ENCODE data around the gene DPEP2. TPM values are rescaled to one million over a fixed set of nuclear protein-coding genes. Genes with fewer than 3 reads are reported as not detected.

DPEP2 gene
- total RNA-seq, 2 donors from 2014 or later: 0.20 TPM; not detected in 1

GRCh38 chr16:67993207-67994039, 5.9 kb downstream of the DPEP2 start:
- H3K36me3 ChIP-seq (ENCODE audit: control insufficient read depth, insufficient read depth, low read length): no peaks in the 10 kb centered on the region
- no peak overlapping the region for H3K9ac ChIP-seq (ENCODE audit: extremely low read depth, low read length, poor library complexity, severe bottlenecking)
- H3K4me3 ChIP-seq (ENCODE audit: low read length): no peak overlapping the region
- H3K9me3 ChIP-seq (ENCODE audit: control insufficient read depth, low read length): no peaks in the 10 kb centered on the region
- peaks cover 9% of the 10 kb centered on the region for H3K27me3 ChIP-seq (ENCODE audit: control insufficient read depth, insufficient read depth, low read length, poor library complexity, severe bottlenecking)
- H3K27me3 Mint-ChIP-seq (ENCODE audit: insufficient read depth): peaks cover 22% of the 10 kb centered on the region
- no peaks in the 10 kb centered on the region for H3K4me1 Mint-ChIP-seq
- H3K36me3 Mint-ChIP-seq (ENCODE audit: low read depth): no peaks in the 10 kb centered on the region
- H3K4me3 Mint-ChIP-seq: no peak overlapping the region
- H3K4me1 ChIP-seq (ENCODE audit: control insufficient read depth, insufficient read depth, low read length): no peaks in the 10 kb centered on the region
- no peak overlapping the region for H3K27ac Mint-ChIP-seq
- no peak overlapping the region for H3K27ac ChIP-seq (ENCODE audit: low read depth, low read length)
- peak; percentile 100 for TF ChIP-seq CTCF (conservative IDR thresholded peaks at IDR 0.05)
- DNase-seq: peak; percentile 93
- no peaks in the 10 kb centered on the region for H3K9me3 Mint-ChIP-seq
- WGBS, 2 experiments (ENCODE audit: insufficient coverage in 1 of 2, insufficient read length in 1 of 2): 20 to 30% methylated on average over 29 to 39 of the region's 39 CpGs

GRCh38 chr16:67992661-67993206, 6.5 kb downstream of the DPEP2 start:
- H3K9ac ChIP-seq (ENCODE audit: extremely low read depth, low read length, poor library complexity, severe bottlenecking): no peak overlapping the region
- no peaks in the 10 kb centered on the region for H3K9me3 Mint-ChIP-seq
- H3K4me3 Mint-ChIP-seq: no peak overlapping the region
- no peaks in the 10 kb centered on the region for H3K36me3 Mint-ChIP-seq (ENCODE audit: low read depth)
- H3K4me1 ChIP-seq (ENCODE audit: control insufficient read depth, insufficient read depth, low read length): no peaks in the 10 kb centered on the region
- no peak for DNase-seq
- peaks cover 22% of the 10 kb centered on the region for H3K27me3 Mint-ChIP-seq (ENCODE audit: insufficient read depth)
- no peaks in the 10 kb centered on the region for H3K4me1 Mint-ChIP-seq
- no peaks in the 10 kb centered on the region for H3K36me3 ChIP-seq (ENCODE audit: control insufficient read depth, insufficient read depth, low read length)
- no peak overlapping the region for H3K27ac Mint-ChIP-seq
- TF ChIP-seq CTCF (conservative IDR thresholded peaks at IDR 0.05): no peak
- H3K27me3 ChIP-seq (ENCODE audit: control insufficient read depth, insufficient read depth, low read length, poor library complexity, severe bottlenecking): peaks cover 9% of the 10 kb centered on the region
- whole genome bisulfite sequencing, 2 experiments (ENCODE audit: insufficient coverage in 1 of 2, insufficient read length in 1 of 2): 88 to 89% methylated on average over 13 to 20 of the region's 20 CpGs
- H3K27ac ChIP-seq (ENCODE audit: low read depth, low read length): no peak overlapping the region
- H3K4me3 ChIP-seq (ENCODE audit: low read length): no peak overlapping the region
- H3K9me3 ChIP-seq (ENCODE audit: control insufficient read depth, low read length): no peaks in the 10 kb centered on the region

- H3K36me3 Mint-ChIP-seq (ENCODE audit: low read depth): no peaks in the 10 kb centered on the region
- Histone ChIP-seq H3K4me3 (ENCODE audit: low read length) (no peak overlapping the region), H3K4me1 (ENCODE audit: control insufficient read depth, insufficient read depth, low read length) (no peaks in the 10 kb centered on the region), H3K36me3 (ENCODE audit: control insufficient read depth, insufficient read depth, low read length) (no peaks in the 10 kb centered on the region), H3K27me3 (ENCODE audit: control insufficient read depth, insufficient read depth, low read length, poor library complexity, severe bottlenecking) (peaks cover 9% of the 10 kb centered on the region), H3K9me3 (ENCODE audit: control insufficient read depth, low read length) (no peaks in the 10 kb centered on the region), H3K9ac (ENCODE audit: extremely low read depth, low read length, poor library complexity, severe bottlenecking) (no peak overlapping the region), H3K27ac (ENCODE audit: low read depth, low read length) (no peak overlapping the region)
- no peak overlapping the region for H3K4me3 Mint-ChIP-seq
- no peaks in the 10 kb centered on the region for H3K9me3 Mint-ChIP-seq
- no peak overlapping the region for H3K27ac Mint-ChIP-seq
- H3K4me1 Mint-ChIP-seq: no peaks in the 10 kb centered on the region
- WGBS, 2 experiments (ENCODE audit: insufficient coverage in 1 of 2, insufficient read length in 1 of 2): 91 to 96% methylated on average over 6 of the region's 6 CpGs
- DNase-seq: peak; percentile 35
- no peak for TF ChIP-seq CTCF (conservative IDR thresholded peaks at IDR 0.05)
- H3K27me3 Mint-ChIP-seq (ENCODE audit: insufficient read depth): peaks cover 25% of the 10 kb centered on the region
Observed at GRCh38 chr16:67990018-67990386, 9.3 kb downstream of the DPEP2 start.
